Adipocyte (in vitro differentiated cells): ENCODE measurements around the gene CLMN.

Source experiments
- DNase-seq: peaks from one replicate; pipeline ENCODE4 v3.0.0-alpha.2; 2015; ENCODE audit warnings: low read depth
- H3K27me3 ChIP-seq: replicated peaks from 2 replicates; pipeline ENCODE4 v1.7.0; 2013; ENCODE audit warnings: mild to moderate bottlenecking, low read length, moderate library complexity; ENCODE audit not compliant: control insufficient read depth, insufficient read depth
- H3K36me3 ChIP-seq: 2 replicates; pipeline ENCODE4 v1.7.0; 2013; ENCODE audit warnings: low read length, mild to moderate bottlenecking, moderate library complexity; ENCODE audit not compliant: control insufficient read depth, insufficient read depth, severe bottlenecking
- H3K4me1 ChIP-seq: 2 replicates; pipeline ENCODE4 v1.7.0; 2013; ENCODE audit warnings: mild to moderate bottlenecking, low read length, moderate library complexity; ENCODE audit not compliant: control insufficient read depth, insufficient read depth
- H3K4me3 ChIP-seq: 2 replicates; pipeline ENCODE4 v1.7.0; 2013; ENCODE audit warnings: mild to moderate bottlenecking, low read length, moderate library complexity
- H3K9ac ChIP-seq: 2 replicates; pipeline ENCODE4 v1.7.0; 2013; ENCODE audit warnings: mild to moderate bottlenecking, low read length, moderate library complexity
- H3K9me3 ChIP-seq: 2 replicates; pipeline ENCODE4 v1.7.0; 2013; ENCODE audit warnings: mild to moderate bottlenecking, low read length, moderate library complexity; ENCODE audit not compliant: control insufficient read depth

CLMN gene

DNA sequence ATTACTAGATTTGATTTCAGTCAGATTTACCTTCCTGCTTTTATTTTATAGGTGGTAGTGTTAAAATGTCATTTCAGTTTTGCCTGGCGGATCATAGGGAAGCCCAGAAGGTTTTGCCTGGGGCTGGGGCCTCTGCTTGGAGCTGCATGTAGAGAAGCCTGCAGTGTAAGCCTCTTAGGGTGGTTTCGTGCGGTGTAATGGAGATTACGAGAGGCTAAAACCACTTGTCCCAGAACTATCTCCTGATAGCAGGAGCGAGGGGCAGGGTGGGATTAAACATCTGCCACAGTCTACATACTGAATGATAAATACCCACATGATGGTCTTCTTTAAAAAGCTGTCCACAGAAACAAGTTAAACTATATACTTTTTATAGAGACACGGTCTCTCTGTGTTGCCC lies 127.4 kb downstream of the CLMN start:
- peaks cover 32% of the 10 kb centered on the region for H3K36me3 ChIP-seq
- peaks cover 4% of the 10 kb centered on the region for H3K4me1 ChIP-seq
- peaks cover 12% of the 10 kb centered on the region for H3K9me3 ChIP-seq
- no peak overlapping the region for H3K4me3 ChIP-seq
- no peaks in the 10 kb centered on the region for H3K27me3 ChIP-seq
- DNase-seq = no peak
- no peak overlapping the region for H3K9ac ChIP-seq

DNA sequence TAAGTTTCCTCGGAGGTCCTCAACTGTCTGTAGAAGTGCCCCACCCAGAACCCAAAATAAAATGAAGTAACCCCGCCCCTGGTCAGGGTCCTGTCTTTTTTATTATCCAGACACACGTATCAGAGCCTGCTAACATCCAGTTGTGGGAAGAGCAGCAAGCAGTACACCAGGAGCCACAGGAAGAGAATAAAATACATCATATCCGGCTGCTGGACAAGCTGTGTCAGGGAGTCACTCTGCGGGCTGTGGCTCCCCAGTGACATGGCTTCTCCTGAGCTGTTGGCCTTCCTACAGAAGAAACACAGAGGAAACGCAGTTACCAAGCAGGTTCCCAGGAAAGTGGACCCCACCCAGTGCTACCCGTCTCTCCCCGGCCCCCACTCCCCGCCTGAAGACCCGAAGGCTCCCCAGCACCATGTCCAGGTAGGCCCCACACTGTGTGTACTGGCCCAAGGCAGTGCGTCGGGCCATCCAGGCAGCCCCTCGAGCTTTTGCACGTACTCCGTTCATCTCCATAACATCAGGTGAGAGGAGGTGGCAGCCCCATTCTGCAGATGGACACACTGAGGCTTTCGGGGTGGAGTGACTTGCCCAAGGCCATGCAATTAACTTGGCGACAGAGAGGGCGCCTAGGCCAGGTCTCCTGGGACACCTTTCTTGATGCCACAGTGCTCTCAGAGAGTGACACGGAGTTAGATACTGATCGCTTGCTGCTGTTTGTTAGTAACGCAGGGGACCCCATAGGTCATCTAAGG lies 128.1 kb downstream of the CLMN start:
- peaks cover 32% of the 10 kb centered on the region for H3K36me3 ChIP-seq
- H3K9ac ChIP-seq = no peak overlapping the region
- H3K9me3 ChIP-seq = peaks cover 12% of the 10 kb centered on the region
- no peak for DNase-seq
- H3K27me3 ChIP-seq = no peaks in the 10 kb centered on the region
- no peak overlapping the region for H3K4me3 ChIP-seq
- H3K4me1 ChIP-seq = peaks cover 4% of the 10 kb centered on the region

- Histone ChIP-seq H3K9ac (no peak overlapping the region), H3K4me1 (peaks cover 6% of the 10 kb centered on the region), H3K9me3 (peaks cover 12% of the 10 kb centered on the region), H3K27me3 (no peaks in the 10 kb centered on the region), H3K36me3 (peaks cover 32% of the 10 kb centered on the region), H3K4me3 (no peak overlapping the region)
- no peak for DNase-seq
These were observed 128.9 kb downstream of the CLMN start for GRCh38 chr14:95190857-95191256.

DNA sequence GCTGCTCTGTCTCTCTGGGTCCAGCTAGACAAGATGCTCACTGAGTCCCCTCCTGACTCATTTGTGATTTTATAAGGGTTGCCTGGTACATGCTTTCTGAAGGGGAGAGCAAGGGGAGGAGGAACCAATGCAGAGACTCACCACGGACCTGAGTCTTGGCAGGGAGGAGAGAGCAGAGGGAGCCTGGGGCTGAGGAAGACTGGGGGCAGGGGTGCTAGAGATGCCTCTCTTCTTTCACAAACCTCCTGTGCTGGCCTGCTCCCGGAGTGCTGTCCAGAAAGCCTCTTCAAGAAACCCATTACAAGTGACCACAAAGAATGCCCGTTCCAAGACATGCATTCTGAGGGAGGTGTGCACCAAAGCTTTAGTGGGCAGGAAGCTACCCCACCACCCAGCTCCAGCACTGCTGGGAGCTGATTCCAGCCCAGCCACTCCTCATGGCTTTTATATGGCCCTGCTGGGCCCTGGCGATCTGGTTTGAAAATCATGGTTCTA lies 129.3 kb downstream of the CLMN start:
- Histone ChIP-seq H3K27me3 (no peaks in the 10 kb centered on the region), H3K4me3 (no peak overlapping the region), H3K36me3 (peaks cover 28% of the 10 kb centered on the region), H3K4me1 (peaks cover 10% of the 10 kb centered on the region), H3K9ac (no peak overlapping the region), H3K9me3 (peaks cover 12% of the 10 kb centered on the region)
- no peak for DNase-seq

- H3K4me3 ChIP-seq = no peak overlapping the region
- no peaks in the 10 kb centered on the region for H3K27me3 ChIP-seq
- peaks cover 12% of the 10 kb centered on the region for H3K9me3 ChIP-seq
- no peak for DNase-seq
- H3K4me1 ChIP-seq = peaks cover 18% of the 10 kb centered on the region
- peaks cover 24% of the 10 kb centered on the region for H3K36me3 ChIP-seq
- H3K9ac ChIP-seq = no peak overlapping the region
These were observed 130.2 kb downstream of the CLMN start for GRCh38 chr14:95189367-95190132.

DNA sequence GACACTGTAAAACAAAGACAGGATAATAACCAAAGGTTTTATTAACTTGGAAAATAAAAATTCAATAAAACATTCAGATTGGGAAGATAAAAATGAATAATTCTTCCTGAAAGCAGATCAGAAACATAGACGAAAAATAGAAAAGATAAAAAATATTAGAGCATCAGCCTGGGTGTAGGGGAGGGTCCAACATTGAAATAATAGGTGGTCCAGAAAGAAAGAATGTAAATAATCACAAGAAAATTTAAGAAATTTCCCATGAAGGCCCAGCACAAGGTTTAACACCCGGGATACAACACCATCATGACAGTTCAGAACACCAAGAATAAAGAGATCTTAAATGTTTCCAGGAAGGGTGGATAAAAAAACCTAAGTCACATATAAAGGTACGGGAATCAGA lies 131.3 kb downstream of the CLMN start:
- peaks cover 24% of the 10 kb centered on the region for H3K36me3 ChIP-seq
- H3K27me3 ChIP-seq = no peaks in the 10 kb centered on the region
- no peak overlapping the region for H3K9ac ChIP-seq
- H3K9me3 ChIP-seq = peaks cover 12% of the 10 kb centered on the region
- H3K4me3 ChIP-seq = no peak overlapping the region
- peaks cover 28% of the 10 kb centered on the region for H3K4me1 ChIP-seq
- DNase-seq = no peak

GRCh38 chr14:95185767-95186392 lies 133.8 kb downstream of the CLMN start:
- DNase-seq = no peak
- Histone ChIP-seq H3K4me3 (peak overlapping the region; percentile 25), H3K36me3 (peaks cover 16% of the 10 kb centered on the region), H3K27me3 (no peaks in the 10 kb centered on the region), H3K4me1 (peaks cover 34% of the 10 kb centered on the region), H3K9ac (no peak overlapping the region), H3K9me3 (peaks cover 12% of the 10 kb centered on the region)

DNA sequence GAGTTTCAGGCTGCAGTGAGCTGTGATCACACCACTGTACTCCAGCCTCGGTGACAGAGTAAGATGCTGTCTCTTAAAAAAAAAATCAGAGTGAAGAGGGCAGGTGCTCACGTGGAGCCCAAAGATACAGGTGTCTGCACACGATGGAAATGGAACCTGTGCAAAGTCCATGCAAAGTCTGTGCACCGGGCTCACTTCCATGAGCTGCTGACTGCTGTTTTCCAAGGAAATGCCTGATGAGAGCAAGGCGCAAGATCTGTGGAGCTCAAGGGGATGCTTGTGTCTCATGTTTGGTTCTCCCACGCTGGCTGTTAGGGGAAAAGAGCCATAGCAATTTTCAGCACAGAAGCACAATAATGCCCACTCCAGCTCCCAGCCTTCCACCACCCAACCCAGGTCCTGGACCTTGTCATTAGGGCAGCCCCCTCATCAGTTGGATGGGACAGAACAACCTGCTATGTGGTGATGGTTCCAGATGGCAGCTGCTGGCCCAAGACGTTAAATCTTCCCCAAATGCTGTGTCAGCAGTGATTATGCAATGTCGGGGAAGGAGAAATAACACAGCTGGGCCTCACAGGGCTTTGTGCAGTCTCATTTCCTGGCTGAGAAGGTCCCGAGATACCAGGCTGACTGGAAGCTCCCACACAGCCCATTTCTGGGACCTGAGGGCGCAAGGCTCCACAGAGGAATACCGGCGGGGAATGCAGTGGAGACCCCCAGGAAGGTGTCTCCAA lies 134.5 kb downstream of the CLMN start:
- Histone ChIP-seq H3K4me3 (peak overlapping the region; percentile 25), H3K9ac (no peak overlapping the region), H3K36me3 (peaks cover 10% of the 10 kb centered on the region), H3K9me3 (peaks cover 12% of the 10 kb centered on the region), H3K27me3 (no peaks in the 10 kb centered on the region), H3K4me1 (peaks cover 34% of the 10 kb centered on the region)
- peak; percentile 40 for DNase-seq

GRCh38 chr14:95184413-95184790 lies 135.3 kb downstream of the CLMN start:
- Histone ChIP-seq H3K9ac (no peak overlapping the region), H3K4me3 (no peak overlapping the region), H3K36me3 (peaks cover 4% of the 10 kb centered on the region), H3K27me3 (no peaks in the 10 kb centered on the region), H3K4me1 (peaks cover 34% of the 10 kb centered on the region), H3K9me3 (peaks cover 12% of the 10 kb centered on the region)
- DNase-seq = peak; percentile 20

DNA sequence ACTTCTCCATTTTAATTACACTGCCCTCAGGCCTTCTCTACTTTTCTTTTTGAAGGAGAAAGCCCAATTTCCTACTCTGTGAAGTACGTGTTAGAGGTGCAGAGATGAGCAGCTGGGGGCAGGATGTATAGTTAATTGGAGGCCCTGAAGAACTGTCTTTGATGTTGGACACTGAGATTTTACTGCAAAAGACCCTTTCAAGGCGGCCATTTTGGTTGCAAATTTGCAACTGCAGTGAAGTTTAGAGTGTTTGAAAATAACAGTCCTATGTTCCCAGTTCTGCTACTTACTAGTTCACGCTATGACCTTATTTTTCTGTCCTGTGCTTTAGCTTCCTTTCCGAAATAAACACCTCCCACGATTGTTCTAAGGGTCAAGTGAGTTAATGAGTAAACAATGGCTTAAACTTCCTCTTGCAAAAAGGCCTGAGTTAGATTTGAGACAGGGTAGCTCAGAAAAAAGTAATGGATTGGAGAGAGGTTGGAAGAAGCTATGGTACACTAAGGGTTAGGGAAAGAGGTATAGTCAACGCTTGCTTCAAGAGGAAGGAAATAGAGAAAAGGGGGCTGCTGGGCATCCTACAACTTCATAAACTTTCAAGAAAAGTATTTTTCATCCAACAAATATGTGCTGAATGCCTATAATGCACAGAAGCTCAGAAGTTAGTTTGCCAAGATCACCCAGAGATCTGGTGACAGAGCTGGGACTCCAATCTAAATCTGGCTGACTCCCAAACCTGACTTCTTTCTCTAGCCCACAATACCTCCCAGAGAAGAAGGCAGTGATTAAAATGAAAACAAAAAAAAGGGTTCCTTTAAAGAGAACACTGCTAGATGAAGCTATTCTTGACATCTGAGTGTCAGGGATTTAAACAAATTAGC lies 135.9 kb downstream of the CLMN start:
- no peaks in the 10 kb centered on the region for H3K27me3 ChIP-seq
- no peak overlapping the region for H3K9ac ChIP-seq
- peaks cover 7% of the 10 kb centered on the region for H3K9me3 ChIP-seq
- peaks cover 34% of the 10 kb centered on the region for H3K4me1 ChIP-seq
- no peaks in the 10 kb centered on the region for H3K36me3 ChIP-seq
- peak; percentile 34 for DNase-seq
- no peak overlapping the region for H3K4me3 ChIP-seq
